ENCODE measurements around the gene QKI. TPM values are rescaled to one million over a fixed set of nuclear protein-coding genes. Genes with fewer than 3 reads are reported as not detected.

The QKI gene
- total RNA-seq (2022) (117 and 134 TPM in 2 replicates), Bru-seq, nascent RNA (percentile 91 among the genes with signal in this experiment), BruChase-seq, experiment 1, labeled RNA remaining after a 2-hour chase (percentile 86 among the genes with signal in this experiment), BruChase-seq, experiment 2, labeled RNA remaining after a 6-hour chase (percentile 91 among the genes with signal in this experiment)
- long read RNA-seq, full-length matches to known transcripts, result 59 of 78 reads
- long read RNA-seq, partial matches to known transcripts, result 0 of 78 reads
- long read RNA-seq, other reads (novel, unspliced or antisense), result 19 of 78 reads

DNA sequence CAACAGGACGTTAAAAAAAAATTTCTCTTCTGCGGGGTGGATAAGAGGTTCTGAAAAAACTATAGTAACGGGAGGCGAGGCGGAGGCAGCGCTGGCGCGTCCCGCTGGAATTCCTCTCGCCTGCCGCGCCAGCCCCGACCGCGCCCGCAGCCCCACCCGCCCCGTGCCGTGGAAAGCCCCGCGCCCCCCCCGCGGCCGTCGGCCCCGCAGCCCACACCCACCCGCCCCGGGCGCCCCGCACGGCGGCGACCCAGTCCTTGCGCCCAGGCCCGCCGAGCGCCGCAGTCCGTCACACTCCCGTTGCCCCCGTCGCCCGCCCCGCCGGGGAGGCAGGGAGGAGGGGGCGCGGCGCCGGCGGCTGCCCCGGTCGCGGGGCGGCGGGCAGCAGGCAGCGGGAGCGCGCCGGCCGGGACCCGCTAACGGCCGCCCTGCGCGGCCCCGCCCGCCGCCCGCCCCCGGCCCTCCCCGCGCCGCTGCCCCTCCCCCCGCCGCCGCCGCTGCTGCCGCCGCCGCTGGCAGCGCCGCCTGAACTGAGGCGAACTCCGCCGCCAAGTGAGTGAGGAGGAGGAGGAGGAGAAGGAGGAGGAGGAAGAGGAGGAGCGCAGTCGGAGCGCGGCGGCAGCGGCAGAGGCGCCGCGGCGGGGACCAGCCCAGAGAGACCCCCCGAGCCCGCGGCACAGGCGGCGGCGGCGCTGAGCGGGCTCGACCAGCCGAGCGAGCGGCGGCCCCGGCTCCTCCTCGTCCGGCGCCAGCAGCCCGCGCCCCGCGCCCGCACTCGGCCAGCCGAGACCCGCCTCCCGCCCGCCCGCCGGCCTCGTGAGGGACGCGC lies at the start of gene QKI:
Gene QKI, plus strand, starts transcription at position 602 of the 829 bp plus-strand sequence. CDS start 476 bp downstream, outside the sequence.
- no TSS peak for BruUV-seq (replicated peaks)
- Histone ChIP-seq H3K9me3 (no peaks in the 10 kb centered on the region), H3K4me1 (peaks cover 33% of the 10 kb centered on the region), H3K36me3 (ENCODE audit: control insufficient read depth, insufficient read depth, low read length) (no peaks in the 10 kb centered on the region), H3K27me3 (replicated peaks; ENCODE audit: control insufficient read depth, insufficient read depth, low read length) (no peaks in the 10 kb centered on the region), H3K4me3 (ENCODE audit: low read depth, low read length) (peak within 1 kb of the TSS; percentile 83)
- no peaks in the 10 kb centered on the region for H3K9me3 Mint-ChIP-seq (ENCODE audit: unreplicated experiment)
- H3K27me3 Mint-ChIP-seq (ENCODE audit: insufficient read depth, unreplicated experiment), result no peaks in the 10 kb centered on the region
- TF ChIP-seq, protein P1, sequence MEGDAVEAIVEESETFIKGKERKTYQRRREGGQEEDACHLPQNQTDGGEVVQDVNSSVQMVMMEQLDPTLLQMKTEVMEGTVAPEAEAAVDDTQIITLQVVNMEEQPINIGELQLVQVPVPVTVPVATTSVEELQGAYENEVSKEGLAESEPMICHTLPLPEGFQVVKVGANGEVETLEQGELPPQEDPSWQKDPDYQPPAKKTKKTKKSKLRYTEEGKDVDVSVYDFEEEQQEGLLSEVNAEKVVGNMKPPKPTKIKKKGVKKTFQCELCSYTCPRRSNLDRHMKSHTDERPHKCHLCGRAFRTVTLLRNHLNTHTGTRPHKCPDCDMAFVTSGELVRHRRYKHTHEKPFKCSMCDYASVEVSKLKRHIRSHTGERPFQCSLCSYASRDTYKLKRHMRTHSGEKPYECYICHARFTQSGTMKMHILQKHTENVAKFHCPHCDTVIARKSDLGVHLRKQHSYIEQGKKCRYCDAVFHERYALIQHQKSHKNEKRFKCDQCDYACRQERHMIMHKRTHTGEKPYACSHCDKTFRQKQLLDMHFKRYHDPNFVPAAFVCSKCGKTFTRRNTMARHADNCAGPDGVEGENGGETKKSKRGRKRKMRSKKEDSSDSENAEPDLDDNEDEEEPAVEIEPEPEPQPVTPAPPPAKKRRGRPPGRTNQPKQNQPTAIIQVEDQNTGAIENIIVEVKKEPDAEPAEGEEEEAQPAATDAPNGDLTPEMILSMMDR (IDR thresholded peaks at IDR 0.05; ENCODE audit: insufficient read depth in 1 of 2, low read depth in 1 of 2, low read length in 1 of 2, severe bottlenecking in 1 of 2, unreplicated experiment in 1 of 2), result no peak
- peaks cover 24% of the 10 kb centered on the region for H3K36me3 Mint-ChIP-seq (ENCODE audit: insufficient read depth, unreplicated experiment)
- intact Hi-C loops (cut with micrococcal nuclease; ENCODE audit: unreplicated experiment), result no loop called here
- peaks cover 30% of the 10 kb centered on the region for H3K4me1 Mint-ChIP-seq (ENCODE audit: low read depth, unreplicated experiment)
- H3K27ac Mint-ChIP-seq (ENCODE audit: unreplicated experiment), result peak within 1 kb of the TSS; percentile 85
- H3K4me3 Mint-ChIP-seq (ENCODE audit: unreplicated experiment), result peak within 1 kb of the TSS; percentile 94
- peak; percentile 68 to 69 for DNase-seq
- CTCF ChIA-PET, result no interaction called here
- POLR2A ChIA-PET, result no interaction called here

DNA sequence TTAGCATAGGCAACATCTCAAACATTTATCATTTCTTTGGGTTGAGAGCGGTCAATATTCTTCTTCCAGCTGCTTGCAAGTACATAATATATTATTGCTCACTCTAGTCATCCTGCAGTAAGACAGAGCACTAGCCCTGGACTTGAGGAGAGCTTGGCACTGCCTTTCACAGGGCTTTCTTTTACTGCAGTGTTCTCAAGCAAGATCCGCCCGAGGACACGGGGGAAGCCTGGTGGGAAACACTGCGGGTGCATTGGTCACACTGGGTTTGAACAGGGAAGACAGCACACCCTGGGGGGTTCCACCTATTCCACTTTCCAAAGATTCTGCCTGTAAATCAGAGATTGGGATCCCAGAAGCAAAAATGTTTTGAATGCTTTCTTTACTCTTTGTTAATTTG lies 48.2 kb upstream of the QKI start:
- Histone ChIP-seq H3K4me1 (no peaks in the 10 kb centered on the region), H3K36me3 (ENCODE audit: control insufficient read depth, insufficient read depth, low read length) (no peaks in the 10 kb centered on the region), H3K27me3 (replicated peaks; ENCODE audit: control insufficient read depth, insufficient read depth, low read length) (no peaks in the 10 kb centered on the region), H3K4me3 (ENCODE audit: low read depth, low read length) (no peak overlapping the region), H3K9me3 (no peaks in the 10 kb centered on the region)
- TF ChIP-seq, protein P1 (IDR thresholded peaks at IDR 0.05; ENCODE audit: insufficient read depth in 1 of 2, low read depth in 1 of 2, low read length in 1 of 2, severe bottlenecking in 1 of 2, unreplicated experiment in 1 of 2), result no peak
- CTCF ChIA-PET, result no interaction called here
- intact Hi-C loops (cut with micrococcal nuclease; ENCODE audit: unreplicated experiment), result no loop called here
- Mint-ChIP-seq H3K4me3 (ENCODE audit: unreplicated experiment) (no peak overlapping the region), H3K4me1 (ENCODE audit: low read depth, unreplicated experiment) (no peaks in the 10 kb centered on the region), H3K27me3 (ENCODE audit: insufficient read depth, unreplicated experiment) (no peaks in the 10 kb centered on the region), H3K27ac (ENCODE audit: unreplicated experiment) (no peak overlapping the region), H3K36me3 (ENCODE audit: insufficient read depth, unreplicated experiment) (no peaks in the 10 kb centered on the region), H3K9me3 (ENCODE audit: unreplicated experiment) (no peaks in the 10 kb centered on the region)
- POLR2A ChIA-PET, result no interaction called here
- BruUV-seq (replicated peaks), result no TSS peak
- DNase-seq, result no peak

DNA sequence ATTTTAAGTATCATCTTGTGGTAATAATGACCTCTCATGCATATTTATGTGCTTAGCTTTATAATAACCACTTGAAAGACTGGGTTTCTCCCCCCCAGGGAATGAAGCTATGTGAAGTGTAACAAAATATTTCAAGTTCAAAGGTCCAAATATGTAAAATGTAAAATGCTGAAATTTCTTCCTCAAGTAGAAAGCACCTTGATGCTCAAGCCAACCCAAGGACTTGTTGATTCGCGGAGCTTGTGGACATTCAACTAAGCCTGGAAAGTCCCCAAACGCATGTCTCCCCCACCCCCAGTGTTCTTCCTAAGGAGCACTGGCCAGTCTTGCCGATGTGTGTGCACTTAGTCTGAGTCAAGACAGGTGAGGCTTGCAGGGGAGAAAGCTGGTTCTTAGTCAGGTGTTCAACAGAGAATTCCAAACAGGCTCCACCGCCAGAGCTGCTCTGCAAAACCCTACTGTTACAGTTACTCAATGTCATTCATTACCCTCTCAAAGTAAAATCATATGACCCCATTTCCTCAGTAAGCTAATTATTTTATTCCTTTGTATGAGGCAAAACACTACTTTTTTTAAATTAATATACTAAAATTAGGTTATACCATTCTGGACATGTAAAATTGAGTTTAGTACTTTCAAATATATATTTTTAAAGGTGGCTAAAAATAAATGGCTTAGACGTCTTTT lies 46.9 kb upstream of the QKI start:
- Mint-ChIP-seq H3K27me3 (ENCODE audit: insufficient read depth, unreplicated experiment) (no peaks in the 10 kb centered on the region), H3K9me3 (ENCODE audit: unreplicated experiment) (no peaks in the 10 kb centered on the region), H3K27ac (ENCODE audit: unreplicated experiment) (no peak overlapping the region), H3K4me1 (ENCODE audit: low read depth, unreplicated experiment) (no peaks in the 10 kb centered on the region), H3K4me3 (ENCODE audit: unreplicated experiment) (no peak overlapping the region), H3K36me3 (ENCODE audit: insufficient read depth, unreplicated experiment) (no peaks in the 10 kb centered on the region)
- BruUV-seq (replicated peaks), result no TSS peak
- CTCF ChIA-PET, result no interaction called here
- Histone ChIP-seq H3K4me3 (ENCODE audit: low read depth, low read length) (no peak overlapping the region), H3K36me3 (ENCODE audit: control insufficient read depth, insufficient read depth, low read length) (no peaks in the 10 kb centered on the region), H3K27me3 (replicated peaks; ENCODE audit: control insufficient read depth, insufficient read depth, low read length) (no peaks in the 10 kb centered on the region), H3K9me3 (no peaks in the 10 kb centered on the region), H3K4me1 (no peaks in the 10 kb centered on the region)
- intact Hi-C loops (cut with micrococcal nuclease; ENCODE audit: unreplicated experiment), result no loop called here
- DNase-seq, result no peak
- POLR2A ChIA-PET, result no interaction called here
- TF ChIP-seq, protein P1 (IDR thresholded peaks at IDR 0.05; ENCODE audit: insufficient read depth in 1 of 2, low read depth in 1 of 2, low read length in 1 of 2, severe bottlenecking in 1 of 2, unreplicated experiment in 1 of 2), result no peak

Measured in Caco-2 (cell line).